Skeletal muscle tissue (tissue), 4 donors: Measurements from ENCODE around the gene ATP2B3. TPM values are rescaled to one million over a fixed set of nuclear protein-coding genes. Genes with fewer than 3 reads are reported as not detected.

ENCODE experiments used
- H3K27ac ChIP-seq: one replicate; pipeline ENCODE4 v1.7.0; 2013; ENCODE audit warnings: mild to moderate bottlenecking, low read depth, low read length, inconsistent platforms
- H3K27me3 ChIP-seq, 3 donors: one replicate each; pipeline ENCODE4 v1.7.0; 2013; ENCODE audit warnings: low read length in 3 of 3; ENCODE audit not compliant: control insufficient read depth in 3 of 3, insufficient read depth in 3 of 3
- H3K36me3 ChIP-seq, 3 donors: one replicate each; pipeline ENCODE4 v1.7.0; 2013; ENCODE audit warnings: low read length in 3 of 3; ENCODE audit not compliant: control insufficient read depth in 3 of 3, insufficient read depth in 3 of 3
- H3K4me1 ChIP-seq, 3 donors: one replicate each; pipeline ENCODE4 v1.7.0; 2013; ENCODE audit warnings: low read length in 3 of 3, mild to moderate bottlenecking in 3 of 3; ENCODE audit not compliant: control insufficient read depth in 3 of 3, insufficient read depth in 3 of 3
- H3K4me3 ChIP-seq, 3 donors: one replicate each; pipeline ENCODE4 v1.7.0; 2013; ENCODE audit warnings: low read length in 3 of 3
- H3K9ac ChIP-seq, 3 donors: one replicate each; pipeline ENCODE4 v1.7.0; 2013; ENCODE audit warnings: low read length in 3 of 3, mild to moderate bottlenecking in 3 of 3, moderate library complexity in 2 of 3, low read depth in 1 of 3
- H3K9me3 ChIP-seq, 3 donors: one replicate each; pipeline ENCODE4 v1.7.0; 2013; ENCODE audit warnings: low read length in 3 of 3; ENCODE audit not compliant: control insufficient read depth in 3 of 3
- total RNA-seq: library from RNA; depleted of rRNA; stranded (reverse); fragments of >200 nt; gene quantifications from one replicate; pipeline ENCODE4 v1.2.3, GENCODE V29; 2014
- donor health status: Osteomylitis.

Gene ATP2B3
- total RNA-seq, 1 donor from 2014 or later = 0.52 TPM

- Histone ChIP-seq H3K27ac (no peak overlapping the region), H3K27me3 (peaks cover 10 to 52% (median 23%) of the 10 kb centered on the region in 3 donors), H3K9ac (no peak overlapping the region), H3K36me3 (no peaks in the 10 kb centered on the region), H3K4me3 (no peak overlapping the region), H3K4me1 (peaks cover 0 to 2% (median 0%) of the 10 kb centered on the region in 3 donors), H3K9me3 (no peaks in the 10 kb centered on the region)
These were observed 8.6 kb downstream of the ATP2B3 start for GRCh38 chrX:153526042-153526441.

DNA sequence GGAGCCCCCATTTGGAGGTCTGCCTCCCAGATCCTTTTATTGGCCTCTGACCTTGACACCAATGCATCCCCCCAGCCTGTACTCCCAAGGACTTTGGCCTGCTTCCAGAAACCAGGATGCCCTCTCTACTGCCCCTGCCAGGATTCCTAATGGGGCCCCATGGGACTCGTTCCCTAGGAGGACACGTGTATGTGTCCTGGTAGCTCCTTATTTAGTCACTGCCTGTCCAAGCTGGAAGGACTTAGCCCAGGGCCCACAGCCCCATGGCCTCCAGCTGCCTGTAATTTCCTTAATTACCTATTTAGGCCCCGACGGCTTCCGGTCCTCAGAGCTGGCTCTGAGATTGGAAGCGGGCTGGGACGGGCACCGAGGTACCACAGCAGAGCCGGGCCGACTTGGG is 9.4 kb downstream of the ATP2B3 start:
- peaks cover 7 to 45% (median 21%) of the 10 kb centered on the region in 3 donors for H3K27me3 ChIP-seq
- no peaks in the 10 kb centered on the region for H3K9me3 ChIP-seq

DNA sequence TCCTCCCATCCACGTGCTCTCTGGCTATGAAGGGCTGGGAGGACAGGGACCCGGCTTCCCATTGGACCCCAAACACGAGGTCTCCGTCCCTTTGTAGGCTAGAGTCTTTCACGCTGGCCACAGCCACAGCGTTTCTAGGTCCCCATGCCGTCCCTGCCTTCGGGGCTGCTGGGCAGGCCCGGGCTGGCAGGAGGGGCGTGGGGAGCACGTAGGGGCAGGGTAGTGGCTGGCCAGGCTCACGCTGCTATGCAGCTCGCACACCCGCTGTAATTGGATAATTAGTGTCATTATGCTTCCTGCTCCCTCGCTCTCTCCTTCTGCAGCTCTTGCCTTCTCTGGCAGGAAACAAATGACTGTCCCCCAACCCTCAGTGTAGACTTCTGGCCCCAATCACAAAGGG is 9.8 kb downstream of the ATP2B3 start:
- peaks cover 7 to 41% (median 19%) of the 10 kb centered on the region in 3 donors for H3K27me3 ChIP-seq
- H3K9me3 ChIP-seq = no peaks in the 10 kb centered on the region
- no peaks in the 10 kb centered on the region for H3K4me1 ChIP-seq
- no peak overlapping the region for H3K9ac ChIP-seq
- H3K27ac ChIP-seq = no peak overlapping the region
- H3K36me3 ChIP-seq = no peaks in the 10 kb centered on the region
- H3K4me3 ChIP-seq = no peak overlapping the region

More for the DNA sequence above, 9.4 kb downstream of the ATP2B3 start:
- Histone ChIP-seq H3K36me3 (no peaks in the 10 kb centered on the region), H3K27ac (no peak overlapping the region), H3K9ac (no peak overlapping the region), H3K4me1 (no peaks in the 10 kb centered on the region), H3K4me3 (no peak overlapping the region)

- Histone ChIP-seq H3K4me3 (no peak overlapping the region), H3K27me3 (peaks cover 6 to 21% (median 8%) of the 10 kb centered on the region in 3 donors), H3K4me1 (no peaks in the 10 kb centered on the region), H3K27ac (no peak overlapping the region), H3K36me3 (no peaks in the 10 kb centered on the region), H3K9ac (no peak overlapping the region), H3K9me3 (no peaks in the 10 kb centered on the region)
These were observed 13.1 kb downstream of the ATP2B3 start for GRCh38 chrX:153530411-153531129.

DNA sequence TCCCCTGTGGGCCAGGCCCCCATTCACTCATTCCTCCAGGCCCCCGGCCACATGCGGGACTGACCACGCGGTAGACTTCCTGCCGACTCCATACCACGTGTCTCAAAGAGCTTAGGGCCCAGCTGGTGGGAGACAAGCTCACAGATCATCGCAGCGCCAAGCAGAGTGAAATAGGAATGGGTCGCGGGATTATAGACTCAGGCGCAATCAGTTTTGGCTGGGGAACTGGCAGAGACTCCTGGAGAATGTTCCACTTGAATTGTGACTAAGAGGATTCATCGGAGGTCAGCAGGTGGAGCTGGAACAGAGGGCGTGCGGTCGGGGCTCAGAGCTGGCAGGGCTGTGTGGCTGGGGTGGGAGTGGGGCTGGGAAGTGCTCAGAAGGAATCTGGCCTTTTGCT is 15.6 kb downstream of the ATP2B3 start:
- H3K27me3 ChIP-seq = peaks cover 0 to 5% (median 0%) of the 10 kb centered on the region in 3 donors
- H3K36me3 ChIP-seq = no peaks in the 10 kb centered on the region
- H3K9ac ChIP-seq = no peak overlapping the region
- no peaks in the 10 kb centered on the region for H3K9me3 ChIP-seq
- no peak overlapping the region for H3K27ac ChIP-seq
- no peaks in the 10 kb centered on the region for H3K4me1 ChIP-seq
- no peak overlapping the region for H3K4me3 ChIP-seq

GRCh38 chrX:153537080-153537479 is 19.6 kb downstream of the ATP2B3 start:
- H3K4me1 ChIP-seq = peaks cover 0 to 3% (median 0%) of the 10 kb centered on the region in 3 donors

GRCh38 chrX:153537526-153538295 is 20.3 kb downstream of the ATP2B3 start:
- Histone ChIP-seq H3K36me3 (no peaks in the 10 kb centered on the region), H3K27ac (no peak overlapping the region), H3K9ac (no peak overlapping the region), H3K4me3 (no peak overlapping the region), H3K27me3 (no peaks in the 10 kb centered on the region), H3K4me1 (peaks cover 0 to 3% (median 0%) of the 10 kb centered on the region in 3 donors), H3K9me3 (no peaks in the 10 kb centered on the region)

More at GRCh38 chrX:153537080-153537479, 19.6 kb downstream of the ATP2B3 start:
- H3K9me3 ChIP-seq = no peaks in the 10 kb centered on the region
- no peak overlapping the region for H3K27ac ChIP-seq
- H3K4me3 ChIP-seq = no peak overlapping the region
- no peak overlapping the region for H3K9ac ChIP-seq
- H3K36me3 ChIP-seq = no peaks in the 10 kb centered on the region
- H3K27me3 ChIP-seq = no peaks in the 10 kb centered on the region

DNA sequence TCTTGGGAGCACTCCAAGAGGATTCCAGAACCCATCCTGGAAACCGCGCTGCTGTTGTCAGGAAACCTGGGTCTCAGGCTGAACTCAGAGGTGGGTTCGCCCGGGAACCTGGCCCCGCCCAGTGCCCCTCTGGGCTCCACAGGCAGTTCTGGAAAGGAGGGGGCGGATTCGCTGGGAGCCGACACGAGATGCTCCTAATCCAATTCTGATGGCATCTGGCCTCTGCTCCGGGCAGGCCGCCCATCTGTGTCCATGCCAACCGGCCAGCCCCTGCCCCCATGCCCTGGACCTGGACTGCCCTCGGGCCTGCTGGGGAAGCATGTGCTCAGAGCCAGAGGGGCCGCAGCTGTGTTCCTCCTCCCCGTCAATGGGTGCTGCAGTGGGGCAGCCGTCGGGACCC is 21.0 kb downstream of the ATP2B3 start:
- Histone ChIP-seq H3K36me3 (no peaks in the 10 kb centered on the region), H3K9ac (no peak overlapping the region), H3K9me3 (no peaks in the 10 kb centered on the region), H3K4me3 (no peak overlapping the region), H3K27ac (no peak overlapping the region), H3K27me3 (no peaks in the 10 kb centered on the region), H3K4me1 (peaks cover 0 to 3% (median 0%) of the 10 kb centered on the region in 3 donors)

GRCh38 chrX:153539171-153539978 is 21.9 kb downstream of the ATP2B3 start:
- H3K9ac ChIP-seq = no peak overlapping the region
- no peaks in the 10 kb centered on the region for H3K27me3 ChIP-seq
- no peak overlapping the region for H3K27ac ChIP-seq
- H3K4me1 ChIP-seq = peaks cover 0 to 3% (median 0%) of the 10 kb centered on the region in 3 donors
- H3K4me3 ChIP-seq = no peak overlapping the region
- H3K9me3 ChIP-seq = no peaks in the 10 kb centered on the region
- no peaks in the 10 kb centered on the region for H3K36me3 ChIP-seq
